ENCODE measurements around the gene PAN3. TPM values are rescaled to one million over a fixed set of nuclear protein-coding genes. Genes with fewer than 3 reads are reported as not detected.

Gene PAN3
- total RNA-seq, 1 donor from 2014 or later: 21.4 TPM

DNA sequence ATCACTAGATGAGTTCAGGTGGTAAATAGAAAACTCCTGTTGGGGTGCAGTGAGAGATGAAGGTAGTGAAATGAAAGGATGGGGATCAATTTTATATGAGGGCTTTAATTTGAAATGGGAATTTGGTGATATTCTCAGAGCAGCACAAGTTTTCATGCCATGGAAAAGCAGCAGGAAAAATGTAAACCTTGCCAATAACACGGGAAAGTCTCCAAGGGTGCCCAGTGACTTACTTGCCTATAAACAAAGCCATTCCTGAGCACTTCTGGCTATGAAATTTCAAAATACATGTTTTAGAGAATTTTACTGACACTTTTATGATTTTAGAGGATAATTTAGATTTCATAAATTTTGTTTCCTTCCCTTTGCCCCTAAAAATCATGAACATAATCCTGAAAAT is 21.6 kb upstream of the PAN3 start:
- no peaks in the 10 kb centered on the region for H3K27me3 ChIP-seq (ENCODE audit: control insufficient read depth, insufficient read depth, low read length)
- no peak for DNase-seq (ENCODE audit: low read depth)
- no peak for TF ChIP-seq CTCF (IDR thresholded peaks at IDR 0.05; ENCODE audit: insufficient read depth, low read length, poor library complexity, severe bottlenecking)
- H3K36me3 ChIP-seq (ENCODE audit: control insufficient read depth, insufficient read depth, low read length): no peaks in the 10 kb centered on the region
- no peak overlapping the region for H3K4me3 ChIP-seq (ENCODE audit: low read depth, low read length)

DNA sequence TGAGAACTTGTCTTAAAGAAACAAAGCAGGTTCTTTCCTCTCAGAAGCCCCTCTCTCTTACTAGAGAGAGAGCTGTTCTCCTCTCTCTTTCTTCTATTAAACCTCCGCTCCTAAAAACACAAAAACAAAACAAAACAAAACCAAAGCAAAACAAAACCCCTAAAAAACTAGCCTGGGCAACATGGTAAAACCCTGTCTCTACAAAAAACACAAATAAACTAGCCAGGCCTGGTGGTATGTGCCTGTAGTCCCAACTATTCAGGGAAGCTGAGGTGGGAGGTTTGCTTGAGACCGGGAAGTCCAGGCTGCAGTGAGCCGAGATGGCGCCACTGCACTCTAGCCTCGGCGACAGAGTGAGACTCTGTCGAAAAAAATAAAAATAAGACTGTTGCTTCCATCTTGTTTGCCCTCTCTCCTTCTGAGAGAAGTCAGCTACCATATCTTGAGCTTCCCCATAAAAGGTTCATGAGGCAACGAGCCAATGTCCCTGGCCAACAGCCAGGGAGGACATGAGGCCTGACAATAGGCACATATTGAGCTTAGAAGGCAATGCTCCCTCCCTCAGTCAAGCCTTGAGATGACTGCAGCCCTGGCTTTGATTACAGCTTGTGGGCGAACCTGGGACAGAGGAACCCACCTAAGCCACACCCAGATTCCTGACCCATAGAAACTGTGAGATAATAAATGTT is 20.5 kb upstream of the PAN3 start:
- Histone ChIP-seq H3K27me3 (ENCODE audit: control insufficient read depth, insufficient read depth, low read length) (no peaks in the 10 kb centered on the region), H3K36me3 (ENCODE audit: control insufficient read depth, insufficient read depth, low read length) (no peaks in the 10 kb centered on the region), H3K4me3 (ENCODE audit: low read depth, low read length) (no peak overlapping the region)
- TF ChIP-seq CTCF (IDR thresholded peaks at IDR 0.05; ENCODE audit: insufficient read depth, low read length, poor library complexity, severe bottlenecking): no peak
- DNase-seq (ENCODE audit: low read depth): no peak

DNA sequence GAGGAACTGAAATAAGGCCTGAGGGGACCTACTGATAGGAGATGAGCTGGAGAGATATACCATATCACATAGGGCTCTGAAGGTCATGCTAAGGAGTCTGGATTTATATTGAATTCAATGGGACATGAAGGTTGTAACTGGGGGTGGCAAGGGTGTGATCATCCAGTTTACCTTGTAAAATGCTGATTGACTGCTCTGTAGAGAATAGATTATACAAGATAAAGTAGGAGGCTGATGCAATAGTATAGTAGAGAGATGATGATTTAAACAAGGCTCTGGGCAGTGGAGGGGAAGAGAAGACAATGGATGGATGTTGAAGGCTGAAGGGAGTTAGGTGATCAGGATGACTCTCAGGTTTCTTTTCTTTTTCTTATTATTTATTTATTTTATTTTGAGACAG is 18.0 kb upstream of the PAN3 start:
- Histone ChIP-seq H3K4me3 (ENCODE audit: low read depth, low read length) (no peak overlapping the region), H3K27me3 (ENCODE audit: control insufficient read depth, insufficient read depth, low read length) (no peaks in the 10 kb centered on the region), H3K36me3 (ENCODE audit: control insufficient read depth, insufficient read depth, low read length) (no peaks in the 10 kb centered on the region)
- TF ChIP-seq CTCF (IDR thresholded peaks at IDR 0.05; ENCODE audit: insufficient read depth, low read length, poor library complexity, severe bottlenecking): no peak
- no peak for DNase-seq (ENCODE audit: low read depth)

DNA sequence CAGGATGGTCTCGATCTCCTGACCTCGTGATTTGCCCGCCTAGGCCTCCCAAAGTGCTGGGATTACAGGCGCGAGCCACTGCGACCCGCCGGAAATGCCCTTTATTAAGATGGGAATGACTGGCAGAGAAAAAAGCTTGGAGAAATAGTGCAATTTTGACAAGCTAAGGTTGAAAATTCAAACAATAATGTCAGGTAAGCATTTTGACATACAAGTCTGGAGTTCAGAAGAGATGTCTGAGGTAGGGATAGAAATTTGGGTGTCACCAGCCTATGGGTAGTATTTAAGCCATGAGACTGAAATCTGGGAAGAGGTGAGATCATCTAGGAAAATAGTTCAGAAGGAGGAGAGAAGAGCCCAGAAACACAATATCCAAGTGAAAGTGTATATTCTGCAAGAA is 17.1 kb upstream of the PAN3 start:
- no peaks in the 10 kb centered on the region for H3K36me3 ChIP-seq (ENCODE audit: control insufficient read depth, insufficient read depth, low read length)
- no peak for DNase-seq (ENCODE audit: low read depth)
- no peak for TF ChIP-seq CTCF (IDR thresholded peaks at IDR 0.05; ENCODE audit: insufficient read depth, low read length, poor library complexity, severe bottlenecking)
- H3K4me3 ChIP-seq (ENCODE audit: low read depth, low read length): no peak overlapping the region
- H3K27me3 ChIP-seq (ENCODE audit: control insufficient read depth, insufficient read depth, low read length): no peaks in the 10 kb centered on the region

GRCh38 chr13:28128030-28128429 is 10.3 kb upstream of the PAN3 start:
- H3K4me3 ChIP-seq (ENCODE audit: low read depth, low read length): no peak overlapping the region
- DNase-seq (ENCODE audit: low read depth): no peak
- no peak for TF ChIP-seq CTCF (IDR thresholded peaks at IDR 0.05; ENCODE audit: insufficient read depth, low read length, poor library complexity, severe bottlenecking)
- no peaks in the 10 kb centered on the region for H3K27me3 ChIP-seq (ENCODE audit: control insufficient read depth, insufficient read depth, low read length)
- H3K36me3 ChIP-seq (ENCODE audit: control insufficient read depth, insufficient read depth, low read length): no peaks in the 10 kb centered on the region

DNA sequence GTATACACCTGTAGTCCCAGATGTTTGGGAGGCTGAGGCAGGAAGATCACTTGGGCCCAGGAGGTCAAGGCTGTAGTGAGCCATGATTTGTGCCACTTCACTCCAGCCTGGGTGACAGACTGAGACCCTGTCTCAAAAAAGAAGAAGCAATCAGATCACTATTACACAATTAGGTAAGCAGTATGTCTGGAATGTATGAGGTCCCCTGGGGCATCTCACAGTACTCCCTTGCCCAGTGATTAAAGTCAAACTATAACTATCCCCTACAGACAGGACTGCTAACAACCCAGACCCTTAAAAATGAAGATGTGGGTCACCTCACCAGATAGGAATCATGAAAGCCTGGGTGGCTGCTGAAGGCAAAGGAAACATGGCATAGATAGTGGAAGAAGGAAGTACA is 9.4 kb upstream of the PAN3 start:
- Histone ChIP-seq H3K36me3 (ENCODE audit: control insufficient read depth, insufficient read depth, low read length) (no peaks in the 10 kb centered on the region), H3K4me3 (ENCODE audit: low read depth, low read length) (no peak overlapping the region), H3K27me3 (ENCODE audit: control insufficient read depth, insufficient read depth, low read length) (no peaks in the 10 kb centered on the region)
- DNase-seq (ENCODE audit: low read depth): no peak
- TF ChIP-seq CTCF (IDR thresholded peaks at IDR 0.05; ENCODE audit: insufficient read depth, low read length, poor library complexity, severe bottlenecking): no peak

All from kidney epithelial cell (primary cell).